ENCODE results near the gene YPEL4.
"Not testable (repeated sequence)": the region's sequence is repeated elsewhere in the genome, so short reads cannot be mapped to it uniquely, and the experiment has no call there.

The YPEL4 gene

GRCh38 chr11:57667117-57667735 lies 17.5 kb upstream of the YPEL4 start:
- no peak for DNase-seq (ENCODE audit: low read depth, low spot score)
- Histone ChIP-seq H3K4me3 (ENCODE audit: low read length) (peak overlapping the region; percentile 69; the same call in 1 of the 2 replicates), H3K36me3 (ENCODE audit: control insufficient read depth, insufficient read depth, low read length) (no peaks in the 10 kb centered on the region), H3K4me1 (ENCODE audit: control insufficient read depth, insufficient read depth, low read length) (no peaks in the 10 kb centered on the region), H3K27ac (ENCODE audit: low read length) (no peak overlapping the region), H3K27me3 (ENCODE audit: control insufficient read depth, insufficient read depth, low read length) (no peaks in the 10 kb centered on the region), H3K9me3 (ENCODE audit: control insufficient read depth, insufficient read depth, low read length) (no peaks in the 10 kb centered on the region)
- no CpG with 5 or more reads among the region's 29 CpGs for WGBS (ENCODE audit: insufficient coverage, insufficient read length)

DNA sequence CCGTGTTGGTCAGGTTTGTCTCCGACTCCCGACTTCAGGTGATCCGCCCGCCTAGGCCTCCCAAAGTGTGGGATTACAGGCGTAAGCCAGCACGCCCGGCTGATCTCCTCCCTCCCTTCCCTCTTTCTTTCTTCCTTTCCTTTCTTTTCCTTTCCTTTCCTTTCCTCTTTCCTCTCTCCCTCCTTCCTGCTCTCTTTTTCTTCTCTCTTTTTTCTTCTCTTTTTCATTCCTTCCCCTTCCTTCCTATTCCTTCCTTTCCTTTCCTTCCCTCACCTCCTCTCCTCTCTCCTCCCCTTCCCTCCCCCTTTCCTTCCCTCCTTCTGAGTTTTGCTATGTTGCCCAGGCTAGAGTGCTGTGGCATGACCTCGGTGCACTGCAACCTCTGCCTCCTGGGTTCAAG lies 14.3 kb upstream of the YPEL4 start:
- Histone ChIP-seq H3K4me3 (ENCODE audit: low read length) (no peak overlapping the region), H3K4me1 (ENCODE audit: control insufficient read depth, insufficient read depth, low read length) (no peaks in the 10 kb centered on the region), H3K9me3 (ENCODE audit: control insufficient read depth, insufficient read depth, low read length) (no peaks in the 10 kb centered on the region), H3K36me3 (ENCODE audit: control insufficient read depth, insufficient read depth, low read length) (peaks cover 11% of the 10 kb centered on the region; the same call in 1 of the 2 replicates), H3K27me3 (ENCODE audit: control insufficient read depth, insufficient read depth, low read length) (no peaks in the 10 kb centered on the region), H3K27ac (ENCODE audit: low read length) (no peak overlapping the region)
- no peak for DNase-seq (ENCODE audit: low read depth, low spot score)
- no CpG with 5 or more reads among the region's 9 CpGs for WGBS (ENCODE audit: insufficient coverage, insufficient read length)

GRCh38 chr11:57662893-57663292 lies 13.2 kb upstream of the YPEL4 start:
- H3K9me3 ChIP-seq (ENCODE audit: control insufficient read depth, insufficient read depth, low read length): no peaks in the 10 kb centered on the region
- no peaks in the 10 kb centered on the region for H3K4me1 ChIP-seq (ENCODE audit: control insufficient read depth, insufficient read depth, low read length)
- no peak overlapping the region for H3K27ac ChIP-seq (ENCODE audit: low read length)
- WGBS (ENCODE audit: insufficient coverage, insufficient read length): no CpG with 5 or more reads among the region's 4 CpGs
- peaks cover 11% of the 10 kb centered on the region; the same call in 1 of the 2 replicates for H3K36me3 ChIP-seq (ENCODE audit: control insufficient read depth, insufficient read depth, low read length)
- H3K4me3 ChIP-seq (ENCODE audit: low read length): no peak overlapping the region
- no peaks in the 10 kb centered on the region for H3K27me3 ChIP-seq (ENCODE audit: control insufficient read depth, insufficient read depth, low read length)
- no peak for DNase-seq (ENCODE audit: low read depth, low spot score)

DNA sequence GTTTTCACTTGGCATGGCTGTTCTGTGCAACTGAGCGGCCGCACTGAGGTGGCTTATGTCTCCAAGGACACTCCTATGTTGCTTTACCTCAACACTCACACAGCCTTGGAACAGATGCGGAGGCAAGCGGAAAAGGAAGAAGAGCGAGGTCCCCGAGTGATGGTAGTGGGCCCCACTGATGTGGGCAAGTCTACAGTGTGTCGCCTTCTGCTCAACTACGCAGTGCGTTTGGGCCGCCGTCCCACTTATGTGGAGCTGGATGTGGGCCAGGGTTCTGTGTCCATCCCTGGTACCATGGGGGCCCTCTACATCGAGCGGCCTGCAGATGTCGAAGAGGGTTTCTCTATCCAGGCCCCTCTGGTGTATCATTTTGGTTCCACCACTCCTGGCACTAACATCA lies 10.0 kb upstream of the YPEL4 start:
- H3K4me1 ChIP-seq (ENCODE audit: control insufficient read depth, insufficient read depth, low read length): no peaks in the 10 kb centered on the region
- H3K4me3 ChIP-seq (ENCODE audit: low read length): no peak overlapping the region
- H3K9me3 ChIP-seq (ENCODE audit: control insufficient read depth, insufficient read depth, low read length): no peaks in the 10 kb centered on the region
- no peak overlapping the region for H3K27ac ChIP-seq (ENCODE audit: low read length)
- H3K27me3 ChIP-seq (ENCODE audit: control insufficient read depth, insufficient read depth, low read length): no peaks in the 10 kb centered on the region
- no CpG with 5 or more reads among the region's 14 CpGs for WGBS (ENCODE audit: insufficient coverage, insufficient read length)
- no peak for DNase-seq (ENCODE audit: low read depth, low spot score)
- H3K36me3 ChIP-seq (ENCODE audit: control insufficient read depth, insufficient read depth, low read length): peaks cover 11% of the 10 kb centered on the region; the same call in 1 of the 2 replicates

DNA sequence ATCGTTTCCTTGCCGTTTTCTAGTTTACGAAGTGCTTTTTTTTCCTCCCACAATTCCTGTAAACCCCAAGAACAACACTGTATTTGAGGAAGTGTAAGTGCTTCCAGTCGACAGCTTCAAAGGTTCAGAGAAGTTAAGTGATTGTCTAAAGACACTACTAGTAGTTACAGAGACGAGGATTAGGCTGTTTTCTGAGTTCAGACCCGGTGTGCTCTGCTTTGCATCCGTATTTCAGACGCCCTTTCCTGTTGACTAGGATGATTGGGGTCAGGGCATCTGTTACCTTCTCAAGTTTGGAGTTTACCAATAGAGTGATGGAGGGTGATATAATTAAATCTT lies 8.3 kb upstream of the YPEL4 start:
- no peak for DNase-seq (ENCODE audit: low read depth, low spot score)
- Histone ChIP-seq H3K9me3 (ENCODE audit: control insufficient read depth, insufficient read depth, low read length) (no peaks in the 10 kb centered on the region), H3K27me3 (ENCODE audit: control insufficient read depth, insufficient read depth, low read length) (no peaks in the 10 kb centered on the region), H3K27ac (ENCODE audit: low read length) (no peak overlapping the region), H3K4me3 (ENCODE audit: low read length) (peak overlapping the region; percentile 59; the same call in 1 of the 2 replicates), H3K4me1 (ENCODE audit: control insufficient read depth, insufficient read depth, low read length) (no peaks in the 10 kb centered on the region), H3K36me3 (ENCODE audit: control insufficient read depth, insufficient read depth, low read length) (peaks cover 11% of the 10 kb centered on the region; the same call in 1 of the 2 replicates)
- no CpG with 5 or more reads among the region's 8 CpGs for WGBS (ENCODE audit: insufficient coverage, insufficient read length)

DNA sequence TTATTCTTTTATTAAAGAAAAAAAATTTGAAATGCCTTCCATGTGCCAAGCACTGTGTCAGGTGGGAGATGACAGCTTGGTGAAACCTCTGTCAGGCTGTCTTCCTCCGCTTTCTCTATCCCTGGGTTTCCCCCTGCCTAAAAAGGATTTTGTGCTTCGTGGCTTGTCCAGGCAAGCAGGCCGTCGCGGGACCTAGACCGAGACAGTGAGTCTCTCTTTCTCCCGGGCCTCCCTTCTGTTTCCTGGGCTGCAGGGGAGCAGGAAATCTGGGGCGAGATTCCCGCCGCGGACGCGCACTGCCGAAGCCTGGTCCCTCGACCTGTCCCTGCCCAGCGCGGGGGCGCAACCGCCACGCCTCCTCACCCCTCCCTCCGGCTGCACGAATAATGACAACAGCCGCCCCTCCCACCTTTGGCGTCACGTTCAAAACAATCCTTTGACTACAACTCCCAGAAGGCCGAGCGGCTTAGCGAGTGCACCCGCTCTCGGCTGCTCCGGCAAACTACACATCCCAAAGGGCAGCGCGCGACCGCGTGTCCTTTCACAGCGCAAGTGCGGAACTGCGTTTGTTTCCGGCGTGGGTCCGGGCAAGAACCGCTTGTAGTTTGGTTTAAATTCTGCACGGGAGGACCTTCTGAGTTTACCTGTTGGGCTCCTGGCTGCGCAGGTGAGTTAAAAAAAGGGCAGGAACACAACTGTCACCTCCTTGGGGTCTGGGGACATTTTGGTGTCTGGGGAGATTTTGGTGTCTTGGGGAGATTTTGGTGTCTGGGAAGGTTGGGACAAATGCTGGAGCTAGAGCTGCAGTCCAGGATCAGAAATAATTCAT lies 7.7 kb upstream of the YPEL4 start, which contains the start of gene CLP1:
Gene CLP1, plus strand, starts transcription at position 569 of the 829 bp plus-strand sequence. CDS start 1,715 bp downstream, outside the sequence.
- H3K36me3 ChIP-seq (ENCODE audit: control insufficient read depth, insufficient read depth, low read length): peaks cover 11% of the 10 kb centered on the region; the same call in 1 of the 2 replicates
- no CpG with 5 or more reads among the region's 45 CpGs for WGBS (ENCODE audit: insufficient coverage, insufficient read length)
- H3K9me3 ChIP-seq (ENCODE audit: control insufficient read depth, insufficient read depth, low read length): no peaks in the 10 kb centered on the region
- H3K27ac ChIP-seq (ENCODE audit: low read length): no peak within 1 kb of the TSS
- no peaks in the 10 kb centered on the region for H3K4me1 ChIP-seq (ENCODE audit: control insufficient read depth, insufficient read depth, low read length)
- H3K4me3 ChIP-seq (ENCODE audit: low read length): peak within 1 kb of the TSS; percentile 59; the same call in 1 of the 2 replicates
- DNase-seq (ENCODE audit: low read depth, low spot score): peak; percentile 98
- no peaks in the 10 kb centered on the region for H3K27me3 ChIP-seq (ENCODE audit: control insufficient read depth, insufficient read depth, low read length)

- no peaks in the 10 kb centered on the region for H3K27me3 ChIP-seq (ENCODE audit: control insufficient read depth, insufficient read depth, low read length)
- DNase-seq (ENCODE audit: low read depth, low spot score): no peak
- no peak overlapping the region for H3K4me3 ChIP-seq (ENCODE audit: low read length)
- no peaks in the 10 kb centered on the region for H3K9me3 ChIP-seq (ENCODE audit: control insufficient read depth, insufficient read depth, low read length)
- peaks cover 11% of the 10 kb centered on the region; the same call in 1 of the 2 replicates for H3K36me3 ChIP-seq (ENCODE audit: control insufficient read depth, insufficient read depth, low read length)
- H3K27ac ChIP-seq (ENCODE audit: low read length): no peak overlapping the region
- WGBS (ENCODE audit: insufficient coverage, insufficient read length): no CpG with 5 or more reads among the region's 5 CpGs
- H3K4me1 ChIP-seq (ENCODE audit: control insufficient read depth, insufficient read depth, low read length): no peaks in the 10 kb centered on the region
These were observed 7.1 kb upstream of the YPEL4 start for GRCh38 chr11:57656885-57657193.

- H3K27me3 ChIP-seq (ENCODE audit: control insufficient read depth, insufficient read depth, low read length): no peaks in the 10 kb centered on the region
- H3K9me3 ChIP-seq (ENCODE audit: control insufficient read depth, insufficient read depth, low read length): no peaks in the 10 kb centered on the region
- H3K36me3 ChIP-seq (ENCODE audit: control insufficient read depth, insufficient read depth, low read length): no peaks in the 10 kb centered on the region
- H3K4me3 ChIP-seq (ENCODE audit: low read length): no peak overlapping the region
- peaks cover 7% of the 10 kb centered on the region for H3K4me1 ChIP-seq (ENCODE audit: control insufficient read depth, insufficient read depth, low read length)
- DNase-seq (ENCODE audit: low read depth, low spot score): no peak
- WGBS (ENCODE audit: insufficient coverage, insufficient read length): no CpG with 5 or more reads among the region's 3 CpGs
- no peak overlapping the region for H3K27ac ChIP-seq (ENCODE audit: low read length)
These were observed 3.5 kb upstream of the YPEL4 start for GRCh38 chr11:57653163-57653562.

GRCh38 chr11:57652662-57653061 lies 3.0 kb upstream of the YPEL4 start:
- H3K36me3 ChIP-seq (ENCODE audit: control insufficient read depth, insufficient read depth, low read length): no peaks in the 10 kb centered on the region
- H3K9me3 ChIP-seq (ENCODE audit: control insufficient read depth, insufficient read depth, low read length): no peaks in the 10 kb centered on the region
- no peak overlapping the region for H3K4me3 ChIP-seq (ENCODE audit: low read length)
- DNase-seq (ENCODE audit: low read depth, low spot score): no peak
- peaks cover 8% of the 10 kb centered on the region for H3K4me1 ChIP-seq (ENCODE audit: control insufficient read depth, insufficient read depth, low read length)
- no peak overlapping the region for H3K27ac ChIP-seq (ENCODE audit: low read length)
- H3K27me3 ChIP-seq (ENCODE audit: control insufficient read depth, insufficient read depth, low read length): no peaks in the 10 kb centered on the region
- no CpG with 5 or more reads among the region's 3 CpGs for WGBS (ENCODE audit: insufficient coverage, insufficient read length)

DNA sequence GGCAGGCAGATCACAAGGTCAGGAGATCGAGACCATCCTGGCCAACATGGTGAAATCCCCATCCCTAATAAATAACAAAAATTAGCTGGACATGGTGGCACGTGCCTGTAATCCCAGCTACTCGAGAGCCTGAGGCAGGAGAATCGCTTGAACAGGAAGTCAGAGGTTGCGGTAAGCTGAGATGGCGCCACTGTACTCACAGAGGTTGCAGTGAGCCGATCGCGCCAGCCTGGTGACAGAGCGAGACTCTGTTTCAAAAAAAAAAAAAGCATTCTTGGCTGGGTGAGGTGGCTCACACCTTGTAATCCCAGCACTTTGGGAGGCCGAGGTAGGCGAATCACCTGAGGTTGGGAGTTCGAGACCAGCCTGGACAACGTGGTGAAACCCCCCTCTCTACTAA lies 2.5 kb upstream of the YPEL4 start:
- H3K4me3 ChIP-seq (ENCODE audit: low read length); H3K27ac ChIP-seq (ENCODE audit: low read length); H3K27me3 ChIP-seq (ENCODE audit: control insufficient read depth, insufficient read depth, low read length); H3K9me3 ChIP-seq (ENCODE audit: control insufficient read depth, insufficient read depth, low read length); DNase-seq (ENCODE audit: low read depth, low spot score); H3K36me3 ChIP-seq (ENCODE audit: control insufficient read depth, insufficient read depth, low read length): not testable (repeated sequence)
- no CpG with 5 or more reads among the region's 14 CpGs for WGBS (ENCODE audit: insufficient coverage, insufficient read length)
- H3K4me1 ChIP-seq (ENCODE audit: control insufficient read depth, insufficient read depth, low read length): peaks cover 11% of the 10 kb centered on the region
